Measurements from ENCODE around the gene GSK3B.

The GSK3B gene

DNA sequence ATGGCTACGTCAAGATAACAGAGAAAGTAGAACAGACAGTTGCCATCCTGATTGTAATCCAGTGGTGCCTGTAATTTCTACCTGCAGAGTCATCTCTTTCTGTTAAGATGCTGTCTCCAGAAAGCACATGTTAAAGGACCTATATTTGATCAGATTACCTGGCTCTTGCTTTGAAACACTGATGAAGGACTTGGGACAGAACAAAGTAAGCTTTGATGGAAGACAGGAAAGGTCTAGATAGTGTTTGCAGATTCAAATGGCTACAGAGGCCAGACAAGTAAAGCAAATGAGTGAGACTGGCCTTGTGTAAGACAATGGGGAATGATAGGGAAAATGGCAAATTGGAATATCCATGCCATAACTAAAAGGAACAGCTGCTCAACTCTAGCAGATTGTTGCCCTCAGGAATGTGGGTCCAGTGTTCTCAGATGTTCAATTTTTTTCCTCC is 1.8 kb upstream of the GSK3B start:
- DNase-seq (ENCODE audit: low spot score): no peak

GRCh38 chr3:120095226-120095978 is 1.2 kb upstream of the GSK3B start:
- DNase-seq (ENCODE audit: low spot score): peak; percentile 74

- peak; percentile 99 for DNase-seq (ENCODE audit: low spot score)
Measured at GRCh38 chr3:120094776-120095225, 554 bp upstream of the GSK3B start.

DNA sequence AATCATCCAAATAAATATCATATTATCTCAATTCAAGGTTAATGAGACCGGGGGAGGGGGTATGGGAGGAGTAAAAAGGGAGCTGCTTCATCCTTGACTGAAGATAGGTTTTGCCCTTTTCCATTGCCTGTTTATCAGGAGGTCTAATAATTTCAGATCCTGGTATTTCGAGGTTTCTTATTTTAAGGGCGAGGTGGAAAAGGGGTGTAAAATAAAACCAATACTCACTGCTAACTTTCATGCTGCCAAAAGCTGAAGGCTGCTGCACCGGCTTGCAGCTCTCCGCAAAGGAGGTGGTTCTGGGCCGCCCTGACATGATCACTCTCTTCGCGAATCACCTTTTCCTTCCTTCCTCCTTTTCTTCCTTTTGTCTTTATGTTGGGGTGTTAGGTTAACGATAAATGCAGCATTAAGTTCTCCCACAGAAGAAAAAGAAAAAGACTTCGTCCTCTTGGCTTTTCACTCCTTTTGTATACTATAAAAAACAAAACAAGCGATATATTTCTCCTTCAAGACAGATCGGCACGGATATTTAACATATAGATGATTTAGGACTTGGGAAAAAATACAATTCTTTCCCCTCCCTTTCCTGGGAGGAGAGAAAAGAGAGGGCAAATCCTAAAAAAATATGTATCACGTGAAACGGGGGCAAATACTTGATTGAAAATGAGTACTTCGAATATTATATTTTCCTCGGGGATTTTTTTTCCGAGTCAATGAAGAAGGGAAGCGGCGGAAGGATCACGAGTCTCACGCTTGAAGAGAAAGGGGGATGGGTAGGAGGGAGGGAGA is 932 bp downstream of the GSK3B start:
- DNase-seq (ENCODE audit: low spot score): peak; percentile 40

DNA sequence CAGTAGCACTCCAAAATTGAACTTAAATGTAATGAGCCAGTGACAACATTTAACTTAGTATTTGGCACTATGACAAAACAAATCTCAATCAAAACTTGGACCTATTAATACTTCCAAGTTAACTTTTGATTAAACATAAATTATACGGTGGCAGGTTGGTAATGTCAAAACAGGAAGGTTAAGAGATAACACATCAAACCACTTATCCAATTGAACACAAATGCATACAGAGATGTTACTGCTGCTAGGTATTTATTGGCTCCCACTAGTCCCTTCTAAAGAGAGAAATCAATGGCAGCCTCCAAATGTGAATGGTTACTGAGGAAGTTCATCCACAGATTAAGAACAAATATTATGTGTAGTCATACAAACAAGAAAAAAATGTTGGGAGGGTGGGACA is 1.8 kb downstream of the GSK3B start:
- DNase-seq (ENCODE audit: low spot score): no peak

DNA sequence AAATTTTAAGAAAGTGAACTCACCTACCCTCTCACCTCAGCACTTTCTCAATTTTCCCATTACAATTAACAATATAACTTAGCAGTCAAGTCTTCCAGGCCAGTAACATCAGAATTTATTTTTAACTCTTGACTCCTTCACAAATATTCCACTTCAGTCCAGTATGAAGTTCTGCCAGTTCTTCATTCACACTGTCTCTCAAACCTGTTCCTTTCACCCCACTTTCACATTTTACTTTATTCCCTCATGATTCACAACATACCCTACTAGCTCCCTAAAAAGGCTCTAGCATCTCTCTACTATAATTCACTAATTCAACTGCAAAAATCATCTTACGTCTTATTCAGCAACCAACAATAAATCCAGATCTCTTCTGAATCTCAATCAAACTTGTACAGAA is 3.8 kb downstream of the GSK3B start:
- no peak for DNase-seq (ENCODE audit: low spot score)

- no peak for DNase-seq (ENCODE audit: low spot score)
Measured at GRCh38 chr3:120089089-120089488, 5.2 kb downstream of the GSK3B start.

- no peak for DNase-seq (ENCODE audit: low spot score)
Measured at GRCh38 chr3:120088622-120089021, 5.6 kb downstream of the GSK3B start.

DNA sequence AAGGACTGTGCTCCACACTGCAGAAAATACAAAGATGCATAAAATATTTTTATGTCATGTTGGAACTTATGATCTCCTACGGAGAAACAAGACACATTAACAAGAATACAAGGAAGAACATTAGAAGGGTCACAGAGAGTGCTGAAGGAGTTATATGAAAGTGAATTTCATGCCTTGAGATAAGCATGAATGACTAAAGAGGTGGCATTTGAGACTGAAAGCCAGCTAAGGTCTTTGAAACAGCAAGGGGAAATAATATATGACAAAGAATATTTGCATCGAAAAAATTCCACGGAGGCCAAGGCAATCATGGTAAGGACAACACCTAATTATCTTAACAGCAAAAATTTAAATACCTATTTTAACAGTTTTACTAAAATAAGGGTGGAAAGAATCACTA is 12.5 kb downstream of the GSK3B start:
- no peak for DNase-seq (ENCODE audit: low spot score)

GRCh38 chr3:120080836-120081235 is 13.4 kb downstream of the GSK3B start:
- no peak for DNase-seq (ENCODE audit: low spot score)

- no peak for DNase-seq (ENCODE audit: low spot score)
Measured at GRCh38 chr3:120077731-120078130, 16.5 kb downstream of the GSK3B start.

GRCh38 chr3:120072867-120073525 is 21.3 kb downstream of the GSK3B start:
- no peak for DNase-seq (ENCODE audit: low spot score)

- no peak for DNase-seq (ENCODE audit: low spot score)
Measured at GRCh38 chr3:120071259-120071658, 23.0 kb downstream of the GSK3B start.

DNA sequence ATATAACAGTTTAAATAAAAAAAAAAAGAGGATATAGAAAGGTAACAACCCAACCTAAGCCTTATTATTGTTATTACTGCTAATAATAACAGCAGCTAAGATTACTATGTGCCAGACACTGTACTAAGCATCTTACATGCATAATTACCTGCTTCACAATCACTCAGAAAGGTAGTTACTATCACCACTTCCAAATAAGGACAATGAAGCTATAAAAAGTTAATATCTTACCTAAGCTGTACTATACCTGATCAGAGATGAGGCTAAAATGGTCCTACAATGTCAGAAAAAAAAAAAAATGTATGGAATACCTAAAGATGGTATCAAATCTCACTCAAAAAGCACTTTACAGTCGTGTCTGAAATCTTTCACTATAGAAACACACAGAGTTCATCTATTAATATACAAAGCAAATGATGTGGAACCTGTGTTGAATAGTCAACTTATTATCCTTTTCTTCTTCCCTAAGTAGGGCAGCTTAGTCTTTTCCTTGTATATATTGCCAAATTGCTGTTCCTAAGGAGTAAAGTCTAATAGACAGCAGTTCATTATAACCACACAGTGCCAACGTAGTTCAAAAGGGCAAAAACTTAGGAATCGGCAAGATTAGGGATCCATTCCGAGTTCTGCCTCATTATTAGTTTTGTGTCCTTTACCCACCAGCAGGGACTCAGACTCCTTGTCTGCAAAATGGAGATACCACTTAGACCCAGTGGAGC is 23.8 kb downstream of the GSK3B start:
- no peak for DNase-seq (ENCODE audit: low spot score)

- no peak for DNase-seq (ENCODE audit: low spot score)
Measured at GRCh38 chr3:120067083-120067482, 27.2 kb downstream of the GSK3B start.

DNA sequence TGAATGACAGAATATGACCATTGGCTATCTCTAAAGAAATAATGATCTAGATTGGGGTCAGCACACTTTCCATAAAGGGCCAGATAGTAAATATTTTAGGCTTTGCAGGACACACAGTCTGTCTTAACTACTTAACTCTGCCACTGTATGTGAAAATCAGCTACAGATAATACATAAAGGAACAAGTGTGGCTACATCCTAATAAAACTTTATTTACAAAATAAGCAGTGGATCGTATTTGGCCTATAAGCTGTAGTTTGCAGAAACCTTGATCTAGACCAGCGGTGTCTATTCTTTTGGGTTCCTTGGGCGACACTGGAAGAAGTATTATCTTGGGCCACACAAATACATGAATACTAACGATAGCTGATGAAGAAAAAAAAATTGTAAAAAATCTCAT is 27.6 kb downstream of the GSK3B start:
- no peak for DNase-seq (ENCODE audit: low spot score)

DNA sequence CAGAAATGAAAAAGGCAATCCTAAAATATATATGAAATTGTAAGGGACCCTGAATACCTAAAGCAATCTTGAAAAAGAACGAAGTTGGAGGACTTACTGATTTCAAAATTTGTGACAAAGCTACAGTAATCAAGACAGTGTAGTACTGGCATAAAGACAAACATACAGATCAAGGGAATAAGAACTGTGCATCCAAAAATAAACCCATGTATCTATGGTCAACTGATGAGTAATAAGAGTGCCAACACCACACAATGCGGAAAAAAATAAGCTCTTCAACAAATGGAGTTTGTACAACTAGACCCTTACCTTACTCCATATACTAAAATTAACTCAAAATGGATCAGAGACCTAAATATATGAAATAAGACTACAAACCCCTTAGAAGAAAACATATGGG is 29.6 kb downstream of the GSK3B start:
- no peak for DNase-seq (ENCODE audit: low spot score)

GRCh38 chr3:120062474-120062873 is 31.8 kb downstream of the GSK3B start:
- no peak for DNase-seq (ENCODE audit: low spot score)

DNA sequence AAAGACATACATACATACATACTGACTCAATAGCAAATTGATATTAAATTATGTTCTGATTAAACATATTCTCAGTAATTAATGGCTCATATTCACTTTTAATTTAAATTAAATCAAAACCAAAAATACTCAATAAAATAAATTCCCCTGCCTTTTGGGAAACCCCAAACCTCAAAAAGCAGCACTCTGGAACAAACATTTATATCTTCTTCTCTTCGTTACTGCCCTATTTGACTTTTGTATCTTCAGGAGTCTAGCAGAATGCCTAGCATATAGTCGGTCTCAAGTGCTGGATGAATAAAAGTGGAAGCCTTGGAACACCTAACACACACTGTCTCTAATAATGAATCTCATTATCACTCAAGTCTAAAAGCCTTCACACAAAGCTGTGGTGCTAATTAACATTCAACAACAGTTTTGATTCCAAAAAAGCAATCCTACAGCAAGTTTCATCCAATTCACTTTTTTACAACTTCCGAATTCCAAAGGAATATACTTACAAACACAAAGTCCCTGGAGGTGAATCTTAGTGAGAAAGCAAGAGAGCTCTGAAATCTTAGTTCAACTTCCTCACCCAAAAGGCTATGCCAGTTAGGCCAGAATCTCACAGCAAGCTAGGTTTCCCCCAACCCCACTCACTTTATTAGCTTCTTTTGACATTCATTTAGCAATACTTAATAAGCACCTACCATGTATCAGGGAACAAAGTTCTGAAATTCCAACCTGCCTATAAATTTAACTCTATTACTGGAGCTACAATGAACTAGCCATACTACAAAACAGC is 35.0 kb downstream of the GSK3B start:
- DNase-seq (ENCODE audit: low spot score): no peak

GRCh38 chr3:120057626-120058025 is 36.6 kb downstream of the GSK3B start:
- DNase-seq (ENCODE audit: low spot score): no peak

- no peak for DNase-seq (ENCODE audit: low spot score)
Measured at GRCh38 chr3:120057029-120057428, 37.2 kb downstream of the GSK3B start.

Measured in COLO829 (cell line).